Colonic mucosa (tissue), 4 donors: ENCODE results near the gene FRRS1. TPM values are rescaled to one million over a fixed set of nuclear protein-coding genes. Genes with fewer than 3 reads are reported as not detected.

Source experiments
- DNase-seq: peaks from one replicate; pipeline ENCODE4 v3.0.0-alpha.2; 2020
- H3K27ac ChIP-seq: fragments of 200-600 bp; one replicate; pipeline ENCODE4 v1.8.0; 2021
- H3K27me3 ChIP-seq: fragments of 200-600 bp; one replicate; pipeline ENCODE4 v1.8.0; 2021
- H3K36me3 ChIP-seq: fragments of 200-600 bp; one replicate; pipeline ENCODE4 v1.8.0; 2021
- H3K4me1 ChIP-seq: fragments of 200-600 bp; one replicate; pipeline ENCODE4 v1.8.0; 2021; ENCODE audit warnings: mild to moderate bottlenecking
- H3K4me3 ChIP-seq: fragments of 200-600 bp; one replicate; pipeline ENCODE4 v1.8.0; 2021
- H3K9ac ChIP-seq, 2 donors: one replicate each; pipeline ENCODE4 v1.7.0; 2013; ENCODE audit warnings: control low read depth in 2 of 2, low read depth in 2 of 2, low read length in 2 of 2
- H3K9me3 ChIP-seq: fragments of 200-600 bp; one replicate; pipeline ENCODE4 v1.8.0; 2021
- intact Hi-C: fragments of 100-400 bp; cut with DNase I; formaldehyde crosslinking; loops from one replicate; pipeline ENCODE4 v1.14.1; 2022
- total RNA-seq, 2 donors: library from RNA; stranded (reverse); fragmentation: NEBNext Ultra II Directional in 1 of 2; extraction: Animal tissue kit (Norgen Biotek cat#: 25700) in 1 of 2; gene quantifications; one replicate each; pipeline ENCODE4 v1.2.1, GENCODE V29; 2021
- TF ChIP-seq, protein P1 (sequence below): fragments of 200-600 bp; IDR thresholded peaks from one replicate; pipeline ENCODE4 v1.8.0; 2022; ENCODE audit warnings: antibody characterized with exemption, mild to moderate bottlenecking
- donor health status: healthy.
- donor health status: DM: no; HTN: no; CAD: no.
- donor health status: DM: no; HTN: no; CAD: no.

Gene FRRS1, protein sequence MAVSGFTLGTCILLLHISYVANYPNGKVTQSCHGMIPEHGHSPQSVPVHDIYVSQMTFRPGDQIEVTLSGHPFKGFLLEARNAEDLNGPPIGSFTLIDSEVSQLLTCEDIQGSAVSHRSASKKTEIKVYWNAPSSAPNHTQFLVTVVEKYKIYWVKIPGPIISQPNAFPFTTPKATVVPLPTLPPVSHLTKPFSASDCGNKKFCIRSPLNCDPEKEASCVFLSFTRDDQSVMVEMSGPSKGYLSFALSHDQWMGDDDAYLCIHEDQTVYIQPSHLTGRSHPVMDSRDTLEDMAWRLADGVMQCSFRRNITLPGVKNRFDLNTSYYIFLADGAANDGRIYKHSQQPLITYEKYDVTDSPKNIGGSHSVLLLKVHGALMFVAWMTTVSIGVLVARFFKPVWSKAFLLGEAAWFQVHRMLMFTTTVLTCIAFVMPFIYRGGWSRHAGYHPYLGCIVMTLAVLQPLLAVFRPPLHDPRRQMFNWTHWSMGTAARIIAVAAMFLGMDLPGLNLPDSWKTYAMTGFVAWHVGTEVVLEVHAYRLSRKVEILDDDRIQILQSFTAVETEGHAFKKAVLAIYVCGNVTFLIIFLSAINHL
- total RNA-seq = 10 to 100 TPM; 16.7 to 17.1 TPM

DNA sequence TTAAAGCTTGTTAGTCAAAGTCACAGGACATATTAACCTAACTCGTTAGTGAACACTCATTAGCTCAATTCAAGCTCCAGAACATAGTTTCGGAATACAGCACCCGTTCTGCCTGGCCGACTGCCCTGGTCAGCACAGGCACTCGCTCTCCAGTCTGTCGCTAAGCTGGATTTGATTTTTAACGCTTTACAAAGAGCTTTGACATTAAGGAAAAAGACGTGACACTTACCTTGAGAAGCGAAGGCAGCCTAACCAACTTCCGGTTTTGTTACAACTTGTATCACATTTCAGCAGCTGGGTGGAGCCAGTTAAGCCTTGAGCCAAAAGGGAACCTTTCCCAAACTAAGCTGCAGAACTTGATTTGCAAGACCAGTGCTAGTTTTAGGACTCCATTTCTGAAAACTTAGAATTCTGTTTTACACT is at the start of gene FRRS1:
TSS of gene FRRS1 (minus strand) at position 258 of the 423 bp plus-strand sequence. CDS start 17,867 bp downstream, outside the sequence.
- H3K4me1 ChIP-seq = no peaks in the 10 kb centered on the region
- TF ChIP-seq, protein P1, sequence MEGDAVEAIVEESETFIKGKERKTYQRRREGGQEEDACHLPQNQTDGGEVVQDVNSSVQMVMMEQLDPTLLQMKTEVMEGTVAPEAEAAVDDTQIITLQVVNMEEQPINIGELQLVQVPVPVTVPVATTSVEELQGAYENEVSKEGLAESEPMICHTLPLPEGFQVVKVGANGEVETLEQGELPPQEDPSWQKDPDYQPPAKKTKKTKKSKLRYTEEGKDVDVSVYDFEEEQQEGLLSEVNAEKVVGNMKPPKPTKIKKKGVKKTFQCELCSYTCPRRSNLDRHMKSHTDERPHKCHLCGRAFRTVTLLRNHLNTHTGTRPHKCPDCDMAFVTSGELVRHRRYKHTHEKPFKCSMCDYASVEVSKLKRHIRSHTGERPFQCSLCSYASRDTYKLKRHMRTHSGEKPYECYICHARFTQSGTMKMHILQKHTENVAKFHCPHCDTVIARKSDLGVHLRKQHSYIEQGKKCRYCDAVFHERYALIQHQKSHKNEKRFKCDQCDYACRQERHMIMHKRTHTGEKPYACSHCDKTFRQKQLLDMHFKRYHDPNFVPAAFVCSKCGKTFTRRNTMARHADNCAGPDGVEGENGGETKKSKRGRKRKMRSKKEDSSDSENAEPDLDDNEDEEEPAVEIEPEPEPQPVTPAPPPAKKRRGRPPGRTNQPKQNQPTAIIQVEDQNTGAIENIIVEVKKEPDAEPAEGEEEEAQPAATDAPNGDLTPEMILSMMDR = no peak
- H3K36me3 ChIP-seq = no peaks in the 10 kb centered on the region
- peak within 1 kb of the TSS; percentile 37 for H3K4me3 ChIP-seq
- peak within 1 kb of the TSS in 1 of 2 donors; percentile 96 for H3K9ac ChIP-seq
- peak; percentile 87 for DNase-seq
- no peaks in the 10 kb centered on the region for H3K27me3 ChIP-seq
- intact Hi-C loops = no loop called here
- no peaks in the 10 kb centered on the region for H3K9me3 ChIP-seq
- H3K27ac ChIP-seq = peak within 1 kb of the TSS; percentile 60

DNA sequence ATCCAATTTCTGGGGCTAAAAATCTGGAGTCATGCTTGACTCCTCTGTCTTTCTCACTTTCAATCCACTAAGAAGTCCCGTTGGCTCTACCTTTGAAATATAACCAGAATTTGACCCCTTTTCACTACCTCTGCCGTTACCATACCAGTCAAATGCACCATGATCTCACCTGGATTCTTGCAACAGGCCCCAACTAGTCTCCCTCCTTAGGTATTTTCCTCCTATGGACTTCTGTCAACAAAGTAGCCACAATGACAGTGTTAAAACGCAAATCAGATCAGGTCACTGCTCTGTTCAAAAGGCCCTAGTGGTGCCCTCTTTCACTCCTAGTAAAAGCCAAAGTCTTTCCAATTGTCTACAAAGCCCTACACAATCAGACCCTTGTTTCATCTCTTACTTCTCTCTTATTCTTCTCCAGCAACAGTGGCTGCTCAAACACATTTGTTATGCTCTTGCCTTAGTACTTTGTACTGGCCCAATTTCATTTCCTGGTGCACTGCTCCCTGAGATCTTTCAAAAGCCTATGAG is 48.0 kb upstream of the FRRS1 start:
- Histone ChIP-seq H3K27ac (no peak overlapping the region), H3K36me3 (no peaks in the 10 kb centered on the region), H3K9ac (no peak overlapping the region), H3K9me3 (no peaks in the 10 kb centered on the region), H3K4me1 (no peaks in the 10 kb centered on the region), H3K4me3 (no peak overlapping the region), H3K27me3 (no peaks in the 10 kb centered on the region)
- TF ChIP-seq, protein P1 = no peak
- intact Hi-C loops = no loop called here
- DNase-seq = no peak

DNA sequence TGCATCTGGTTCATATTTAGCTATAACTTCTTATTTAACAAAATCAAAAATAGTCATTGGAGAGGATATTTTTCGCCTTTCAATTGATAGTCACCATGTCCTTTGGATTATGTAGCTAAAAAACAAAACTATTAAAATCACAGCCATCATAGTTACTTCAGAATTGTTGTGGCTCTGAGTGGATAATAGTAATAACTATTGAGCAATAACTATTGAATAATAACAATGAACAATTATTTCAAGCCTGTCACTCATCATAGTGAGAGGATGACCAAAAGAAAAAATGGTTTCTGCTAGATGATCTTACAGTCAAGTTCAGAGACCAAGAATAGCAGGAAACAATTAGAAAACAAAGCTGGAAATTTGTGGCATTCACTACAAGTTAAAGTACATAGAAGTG is 45.3 kb upstream of the FRRS1 start:
- H3K27me3 ChIP-seq = no peaks in the 10 kb centered on the region
- H3K9ac ChIP-seq = no peak overlapping the region
- no peaks in the 10 kb centered on the region for H3K36me3 ChIP-seq
- no peak for DNase-seq
- no peak overlapping the region for H3K27ac ChIP-seq
- no peak overlapping the region for H3K4me3 ChIP-seq
- H3K9me3 ChIP-seq = no peaks in the 10 kb centered on the region
- no peaks in the 10 kb centered on the region for H3K4me1 ChIP-seq
- intact Hi-C loops = no loop called here
- TF ChIP-seq, protein P1 = no peak

DNA sequence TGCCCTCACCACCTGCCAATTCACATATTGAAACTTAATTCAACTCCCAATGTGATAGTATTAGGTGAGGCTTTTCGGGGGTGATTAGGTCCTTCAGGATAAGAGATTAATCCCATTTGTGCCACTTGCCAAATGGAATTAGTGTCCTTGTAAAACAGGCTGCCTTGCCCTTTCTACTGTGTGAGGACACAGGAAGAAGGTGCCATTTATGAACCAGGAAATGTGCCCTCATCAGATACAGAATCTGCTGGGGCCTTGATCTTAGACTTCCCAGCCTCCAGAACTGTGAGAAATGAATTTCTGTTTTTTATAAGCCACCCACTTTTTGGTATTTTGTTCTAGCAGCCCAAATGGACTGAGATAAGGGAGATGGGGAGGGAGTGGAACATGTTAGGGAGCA is 44.6 kb upstream of the FRRS1 start:
- H3K4me3 ChIP-seq = no peak overlapping the region
- H3K9me3 ChIP-seq = no peaks in the 10 kb centered on the region
- intact Hi-C loops = no loop called here
- no peaks in the 10 kb centered on the region for H3K27me3 ChIP-seq
- no peaks in the 10 kb centered on the region for H3K4me1 ChIP-seq
- no peak overlapping the region for H3K27ac ChIP-seq
- no peaks in the 10 kb centered on the region for H3K36me3 ChIP-seq
- TF ChIP-seq, protein P1 = no peak
- H3K9ac ChIP-seq = no peak overlapping the region
- no peak for DNase-seq

DNA sequence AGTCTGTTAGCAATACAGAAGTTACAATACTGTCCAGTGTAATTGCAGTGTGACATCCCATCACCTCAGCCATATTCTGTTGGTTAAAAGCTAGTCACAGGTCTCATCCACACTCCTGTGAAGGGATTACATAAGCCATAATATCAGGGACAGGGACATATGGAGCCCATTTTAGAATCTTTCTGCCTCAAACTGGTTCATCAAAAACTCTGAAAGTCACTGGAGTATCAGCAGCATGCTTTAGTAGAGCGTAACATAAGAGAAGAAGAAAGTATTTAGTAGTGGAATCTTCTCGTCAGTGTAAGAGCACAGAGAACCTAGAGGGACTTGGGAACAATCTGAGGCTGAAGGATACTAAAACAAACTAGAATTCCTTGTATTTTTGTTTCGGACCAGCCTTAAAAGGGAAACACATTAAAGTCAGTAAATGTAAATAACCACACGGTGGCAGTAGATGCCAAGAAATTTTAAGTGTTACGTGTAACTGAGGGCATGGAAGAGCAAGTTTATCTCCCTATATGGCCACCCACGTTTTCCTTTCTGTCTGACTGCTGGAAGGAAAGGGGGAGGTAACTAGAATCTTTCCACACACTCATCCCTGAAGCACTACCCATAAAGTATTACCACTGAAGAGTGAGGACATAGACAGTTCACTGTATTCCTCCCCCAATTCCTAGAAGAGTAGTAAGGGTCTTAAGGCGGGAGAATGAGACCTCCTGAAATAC is 42.1 kb upstream of the FRRS1 start:
- TF ChIP-seq, protein P1 = peak; percentile 45
- H3K4me3 ChIP-seq = no peak overlapping the region
- no peak overlapping the region for H3K27ac ChIP-seq
- peak overlapping the region in 1 of 2 donors; percentile 29 for H3K9ac ChIP-seq
- no peaks in the 10 kb centered on the region for H3K36me3 ChIP-seq
- no peaks in the 10 kb centered on the region for H3K4me1 ChIP-seq
- peak; percentile 56 for DNase-seq
- intact Hi-C loops = loop anchor here (2.0 to 10.0 kb wide), 3 partner anchors 226 to 1059 kb away; a partner anchor contains a TSS
- H3K27me3 ChIP-seq = no peaks in the 10 kb centered on the region
- H3K9me3 ChIP-seq = no peaks in the 10 kb centered on the region
